Stimulated activated naive B cell treated with anti-CD40 and anti-IgM and Interleukin-4, amounts not matched to agents 10 μg/mL and 1 μg/mL and 100 μg/mL, for 72 hours (primary cell): ENCODE data around the gene RPP40.

Experiments used
- ATAC-seq, 2 donors: fragments of 150-1000 bp; cut with Tn5 transposase; replicated peaks; 2 replicates each; pipeline ENCODE4 v1.10.0; 2021; ENCODE audit warnings: moderate library complexity in 1 of 2
- DNase-seq: peaks from one replicate; pipeline ENCODE4 v3.0.0; 2021
- H3K27ac Mint-ChIP-seq: one replicate; pipeline ENCODE4 v1.8.0; 2022; ENCODE audit warnings: mild to moderate bottlenecking, mixed read lengths
- H3K27me3 Mint-ChIP-seq, 2 donors: one replicate each; pipeline ENCODE4 v1.8.0; 2022; ENCODE audit warnings: mixed read lengths in 2 of 2
- H3K36me3 Mint-ChIP-seq, 2 donors: one replicate each; pipeline ENCODE4 v1.8.0; 2022; ENCODE audit warnings: mixed read lengths in 2 of 2, mild to moderate bottlenecking in 1 of 2
- H3K4me1 Mint-ChIP-seq, 2 donors: one replicate each; pipeline ENCODE4 v1.8.0; 2022; ENCODE audit warnings: mixed read lengths in 2 of 2, mild to moderate bottlenecking in 1 of 2
- H3K4me3 Mint-ChIP-seq, 2 donors: one replicate each; pipeline ENCODE4 v1.8.0; 2022; ENCODE audit warnings: mild to moderate bottlenecking in 2 of 2, mixed read lengths in 2 of 2, moderate library complexity in 1 of 2
- H3K9me3 Mint-ChIP-seq, 2 donors: one replicate each; pipeline ENCODE4 v1.8.0; 2022; ENCODE audit warnings: mixed read lengths in 2 of 2, mild to moderate bottlenecking in 1 of 2

RPP40 gene

GRCh38 chr6:5004373-5005037 lies 668 bp upstream of the RPP40 start:
- Mint-ChIP-seq H3K9me3 (no peaks in the 10 kb centered on the region), H3K4me1 (peaks cover 4 to 8% of the 10 kb centered on the region in 2 donors), H3K36me3 (peaks cover 2 to 6% of the 10 kb centered on the region in 2 donors), H3K27me3 (no peaks in the 10 kb centered on the region), H3K4me3 (peak overlapping the region; percentile 93 to 95), H3K27ac (peak overlapping the region; percentile 98)
- no peak for DNase-seq
- no peak for ATAC-seq

GRCh38 chr6:4999586-4999985 lies 4.3 kb downstream of the RPP40 start:
- no peaks in the 10 kb centered on the region for H3K9me3 Mint-ChIP-seq
- DNase-seq (no peak), ATAC-seq (no peak)
- no peak overlapping the region for H3K27ac Mint-ChIP-seq
- H3K4me1 Mint-ChIP-seq: peaks cover 3 to 6% of the 10 kb centered on the region in 2 donors
- H3K27me3 Mint-ChIP-seq: no peaks in the 10 kb centered on the region
- no peak overlapping the region for H3K4me3 Mint-ChIP-seq
- peaks cover 20 to 38% of the 10 kb centered on the region in 2 donors for H3K36me3 Mint-ChIP-seq

GRCh38 chr6:4997862-4998261 lies 6.0 kb downstream of the RPP40 start:
- ATAC-seq (no peak), DNase-seq (no peak)
- no peak overlapping the region for H3K27ac Mint-ChIP-seq
- H3K9me3 Mint-ChIP-seq: no peaks in the 10 kb centered on the region
- H3K27me3 Mint-ChIP-seq: no peaks in the 10 kb centered on the region
- no peak overlapping the region for H3K4me3 Mint-ChIP-seq
- H3K36me3 Mint-ChIP-seq: peaks cover 27 to 44% of the 10 kb centered on the region in 2 donors
- H3K4me1 Mint-ChIP-seq: no peaks in the 10 kb centered on the region

- ATAC-seq (no peak), DNase-seq (no peak)
- peaks cover 43 to 59% of the 10 kb centered on the region in 2 donors for H3K36me3 Mint-ChIP-seq
- H3K4me3 Mint-ChIP-seq: no peak overlapping the region
- H3K27ac Mint-ChIP-seq: no peak overlapping the region
- H3K9me3 Mint-ChIP-seq: peaks cover 0 to 2% of the 10 kb centered on the region in 2 donors
- no peaks in the 10 kb centered on the region for H3K27me3 Mint-ChIP-seq
- no peaks in the 10 kb centered on the region for H3K4me1 Mint-ChIP-seq
These were observed 9.1 kb downstream of the RPP40 start for GRCh38 chr6:4994741-4995140.

GRCh38 chr6:4987432-4987831 lies 16.4 kb downstream of the RPP40 start:
- Mint-ChIP-seq H3K9me3 (peaks cover 6 to 8% of the 10 kb centered on the region in 2 donors), H3K4me3 (no peak overlapping the region), H3K36me3 (peaks cover 20 to 29% of the 10 kb centered on the region in 2 donors), H3K4me1 (no peaks in the 10 kb centered on the region), H3K27me3 (no peaks in the 10 kb centered on the region), H3K27ac (no peak overlapping the region)
- DNase-seq (no peak), ATAC-seq (no peak)

GRCh38 chr6:4986999-4987398 lies 16.8 kb downstream of the RPP40 start:
- DNase-seq: no peak
- Mint-ChIP-seq H3K27ac (no peak overlapping the region), H3K9me3 (peaks cover 6 to 8% of the 10 kb centered on the region in 2 donors), H3K36me3 (peaks cover 18 to 27% of the 10 kb centered on the region in 2 donors), H3K4me1 (no peaks in the 10 kb centered on the region), H3K27me3 (no peaks in the 10 kb centered on the region), H3K4me3 (no peak overlapping the region)
- ATAC-seq: no peak

GRCh38 chr6:4983322-4983721 lies 20.5 kb downstream of the RPP40 start:
- H3K4me3 Mint-ChIP-seq: no peak overlapping the region
- ATAC-seq: no peak
- peaks cover 4 to 25% of the 10 kb centered on the region in 2 donors for H3K36me3 Mint-ChIP-seq
- H3K9me3 Mint-ChIP-seq: peaks cover 10 to 16% of the 10 kb centered on the region in 2 donors
- H3K4me1 Mint-ChIP-seq: no peaks in the 10 kb centered on the region
- no peaks in the 10 kb centered on the region for H3K27me3 Mint-ChIP-seq
- no peak overlapping the region for H3K27ac Mint-ChIP-seq
- no peak for DNase-seq

GRCh38 chr6:4981761-4982160 lies 22.1 kb downstream of the RPP40 start:
- no peaks in the 10 kb centered on the region for H3K4me1 Mint-ChIP-seq
- H3K27me3 Mint-ChIP-seq: peaks cover 0 to 7% of the 10 kb centered on the region in 2 donors
- H3K9me3 Mint-ChIP-seq: peaks cover 10 to 13% of the 10 kb centered on the region in 2 donors
- H3K36me3 Mint-ChIP-seq: peaks cover 2 to 21% of the 10 kb centered on the region in 2 donors
- no peak for DNase-seq
- H3K27ac Mint-ChIP-seq: no peak overlapping the region
- ATAC-seq: no peak
- no peak overlapping the region for H3K4me3 Mint-ChIP-seq

GRCh38 chr6:4979426-4979825 lies 24.4 kb downstream of the RPP40 start:
- no peak for DNase-seq
- no peak overlapping the region for H3K27ac Mint-ChIP-seq

GRCh38 chr6:4977468-4977867 lies 26.4 kb downstream of the RPP40 start:
- H3K27me3 Mint-ChIP-seq: peaks cover 0 to 13% of the 10 kb centered on the region in 2 donors
- H3K4me3 Mint-ChIP-seq: no peak overlapping the region
- H3K36me3 Mint-ChIP-seq: peaks cover 0 to 21% of the 10 kb centered on the region in 2 donors
- ATAC-seq: no peak
- no peaks in the 10 kb centered on the region for H3K4me1 Mint-ChIP-seq
- DNase-seq: no peak
- peaks cover 14 to 15% of the 10 kb centered on the region in 2 donors for H3K9me3 Mint-ChIP-seq
- no peak overlapping the region for H3K27ac Mint-ChIP-seq

More at GRCh38 chr6:4979426-4979825, 24.4 kb downstream of the RPP40 start:
- no peak for ATAC-seq
- peaks cover 0 to 13% of the 10 kb centered on the region in 2 donors for H3K27me3 Mint-ChIP-seq
- H3K4me3 Mint-ChIP-seq: no peak overlapping the region
- H3K36me3 Mint-ChIP-seq: peaks cover 0 to 21% of the 10 kb centered on the region in 2 donors
- peaks cover 14 to 15% of the 10 kb centered on the region in 2 donors for H3K9me3 Mint-ChIP-seq
- H3K4me1 Mint-ChIP-seq: no peaks in the 10 kb centered on the region

GRCh38 chr6:4975506-4975905 lies 28.3 kb downstream of the RPP40 start:
- ATAC-seq (no peak), DNase-seq (no peak)
- Mint-ChIP-seq H3K36me3 (peaks cover 0 to 21% of the 10 kb centered on the region in 2 donors), H3K27me3 (peaks cover 9 to 13% of the 10 kb centered on the region in 2 donors), H3K9me3 (peaks cover 14 to 15% of the 10 kb centered on the region in 2 donors), H3K4me3 (no peak overlapping the region), H3K4me1 (no peaks in the 10 kb centered on the region), H3K27ac (no peak overlapping the region)

- H3K4me3 Mint-ChIP-seq: no peak overlapping the region
These were observed 28.9 kb downstream of the RPP40 start for GRCh38 chr6:4974962-4975361.

GRCh38 chr6:4973982-4974745 lies 29.7 kb downstream of the RPP40 start:
- ATAC-seq (no peak), DNase-seq (no peak)
- H3K36me3 Mint-ChIP-seq: peaks cover 0 to 12% of the 10 kb centered on the region in 2 donors
- no peak overlapping the region for H3K27ac Mint-ChIP-seq
- H3K9me3 Mint-ChIP-seq: peaks cover 10% of the 10 kb centered on the region in 2 donors
- no peak overlapping the region for H3K4me3 Mint-ChIP-seq
- no peaks in the 10 kb centered on the region for H3K4me1 Mint-ChIP-seq
- peaks cover 13 to 14% of the 10 kb centered on the region in 2 donors for H3K27me3 Mint-ChIP-seq

More at GRCh38 chr6:4974962-4975361, 28.9 kb downstream of the RPP40 start:
- H3K36me3 Mint-ChIP-seq: peaks cover 0 to 17% of the 10 kb centered on the region in 2 donors
- H3K4me1 Mint-ChIP-seq: no peaks in the 10 kb centered on the region
- peaks cover 14 to 15% of the 10 kb centered on the region in 2 donors for H3K9me3 Mint-ChIP-seq
- no peak for ATAC-seq
- H3K27me3 Mint-ChIP-seq: peaks cover 13 to 14% of the 10 kb centered on the region in 2 donors
- no peak for DNase-seq
- H3K27ac Mint-ChIP-seq: no peak overlapping the region

GRCh38 chr6:4973415-4973814 lies 30.4 kb downstream of the RPP40 start:
- ATAC-seq: no peak
- no peak overlapping the region for H3K4me3 Mint-ChIP-seq

More at GRCh38 chr6:4973415-4973814, 30.4 kb downstream of the RPP40 start:
- peaks cover 0 to 5% of the 10 kb centered on the region in 2 donors for H3K36me3 Mint-ChIP-seq
- peaks cover 13 to 14% of the 10 kb centered on the region in 2 donors for H3K27me3 Mint-ChIP-seq
- H3K27ac Mint-ChIP-seq: no peak overlapping the region
- H3K4me1 Mint-ChIP-seq: no peaks in the 10 kb centered on the region
- no peak for DNase-seq
- peaks cover 8% of the 10 kb centered on the region in 2 donors for H3K9me3 Mint-ChIP-seq
